CD14-positive monocyte (primary cell): ENCODE results near the gene TMEM115. TPM values are rescaled to one million over a fixed set of nuclear protein-coding genes. Genes with fewer than 3 reads are reported as not detected.

Experiments used
- DNase-seq, 3 donors: peaks; one replicate each; pipeline ENCODE4 v3.0.0-alpha.2; 2011 to 2022
- H2AFZ ChIP-seq: 2 replicates; pipeline ENCODE4 v1.6.0; 2012; ENCODE audit warnings: mild to moderate bottlenecking, low read depth, low read length, inconsistent platforms; ENCODE audit not compliant: insufficient read depth, poor library complexity, severe bottlenecking
- H3K27ac ChIP-seq, 2 donors: 1 replicate in 1 of 2; 2 replicates in 1 of 2; pipeline ENCODE4 v1.5.1; 2012 to 2013; ENCODE audit warnings: low read length in 2 of 2, control low read depth in 1 of 2, inconsistent platforms in 1 of 2, low read depth in 1 of 2, mild to moderate bottlenecking in 1 of 2
- H3K27me3 ChIP-seq, 2 donors: one replicate each; pipeline versions ENCODE4 v1.6.0 to v1.6.1; 2011 to 2013; ENCODE audit warnings: low read length in 2 of 2; ENCODE audit not compliant: control insufficient read depth in 2 of 2, insufficient read depth in 2 of 2
- H3K36me3 ChIP-seq, 2 donors: replicated peaks in 1 of 2; 1 replicate in 1 of 2; 2 replicates in 1 of 2; pipeline versions ENCODE4 v1.5.1 to v1.6.1; 2012 to 2013; ENCODE audit warnings: low read length in 2 of 2, control low read depth in 1 of 2, inconsistent platforms in 1 of 2, mild to moderate bottlenecking in 1 of 2; ENCODE audit not compliant: insufficient read depth in 2 of 2, control insufficient read depth in 1 of 2
- H3K4me1 ChIP-seq, 2 donors: 1 replicate in 1 of 2; 2 replicates in 1 of 2; pipeline versions ENCODE4 v1.5.1 to v1.6.1; 2012 to 2013; ENCODE audit warnings: low read length in 2 of 2, control low read depth in 1 of 2, inconsistent platforms in 1 of 2, mild to moderate bottlenecking in 1 of 2, moderate library complexity in 1 of 2; ENCODE audit not compliant: insufficient read depth in 2 of 2, control insufficient read depth in 1 of 2
- H3K4me2 ChIP-seq: replicated peaks from 2 replicates; pipeline ENCODE3; 2012; ENCODE audit warnings: low read length, moderate library complexity, mild to moderate bottlenecking; ENCODE audit not compliant: poor library complexity, severe bottlenecking; ENCODE audit errors: extremely low read depth
- H3K4me3 ChIP-seq, 3 experiments: fragments of 200-600 bp in 1 of 3; sonication (generic) in 1 of 3; replicated peaks in 1 of 3; 1 replicate in 2 of 3; 2 replicates in 1 of 3; pipeline ENCODE4 v1.5.1; 2011 to 2013; ENCODE audit warnings: low read length in 3 of 3, mild to moderate bottlenecking in 3 of 3, control low read depth in 2 of 3, low read depth in 2 of 3, inconsistent platforms in 1 of 3, moderate library complexity in 1 of 3
- H3K79me2 ChIP-seq: 2 replicates; pipeline ENCODE4 v1.6.0; 2012; ENCODE audit warnings: mild to moderate bottlenecking, control low read depth, inconsistent platforms, low read length, moderate library complexity; ENCODE audit not compliant: insufficient read depth
- H3K9ac ChIP-seq: 2 replicates; pipeline ENCODE4 v1.6.0; 2017; ENCODE audit warnings: low read length, mild to moderate bottlenecking; ENCODE audit not compliant: insufficient read depth, poor library complexity, severe bottlenecking
- H3K9me3 ChIP-seq, 2 donors: replicated peaks in 1 of 2; 1 replicate in 1 of 2; 2 replicates in 1 of 2; pipeline versions ENCODE4 v1.5.1 to v1.6.1; 2012 to 2013; ENCODE audit warnings: low read length in 2 of 2, control low read depth in 1 of 2; ENCODE audit not compliant: control insufficient read depth in 1 of 2, insufficient read depth in 1 of 2
- H4K20me1 ChIP-seq: 2 replicates; pipeline ENCODE4 v1.6.0; 2012; ENCODE audit warnings: mild to moderate bottlenecking, low read length, control low read depth, moderate library complexity; ENCODE audit not compliant: insufficient read depth
- H3K27ac Mint-ChIP-seq, 7 donors: one replicate each; pipeline ENCODE4 v1.8.0; 2020; ENCODE audit warnings: mild to moderate bottlenecking in 7 of 7, mixed read lengths in 7 of 7, moderate library complexity in 6 of 7, inconsistent platforms in 2 of 7
- H3K27me3 Mint-ChIP-seq, 3 donors: one replicate each; pipeline ENCODE4 v1.8.0; 2021 to 2022; ENCODE audit warnings: low read depth in 3 of 3, mild to moderate bottlenecking in 3 of 3, mixed read lengths in 3 of 3, moderate library complexity in 3 of 3, inconsistent platforms in 1 of 3
- H3K36me3 Mint-ChIP-seq, 2 donors: one replicate each; pipeline ENCODE4 v1.8.0; 2020; ENCODE audit warnings: mixed read lengths in 2 of 2, inconsistent platforms in 1 of 2, mild to moderate bottlenecking in 1 of 2
- H3K4me1 Mint-ChIP-seq: one replicate; pipeline ENCODE4 v1.8.0; 2020; ENCODE audit warnings: mild to moderate bottlenecking, mixed read lengths
- H3K4me3 Mint-ChIP-seq, 2 donors: one replicate each; pipeline ENCODE4 v1.8.0; 2020; ENCODE audit warnings: mild to moderate bottlenecking in 2 of 2, mixed read lengths in 2 of 2, moderate library complexity in 1 of 2
- H3K9me3 Mint-ChIP-seq, 7 donors: one replicate each; pipeline ENCODE4 v1.8.0; 2020 to 2022; ENCODE audit warnings: mixed read lengths in 7 of 7, mild to moderate bottlenecking in 6 of 7, moderate library complexity in 6 of 7, inconsistent platforms in 2 of 7
- WGBS: methylation state at CpG from one replicate; pipeline ENCODE4 v1.1.5; 2013; ENCODE audit warnings: missing lambda C conversion rate; ENCODE audit not compliant: insufficient coverage; 5-methylcytosine and 5-hydroxymethylcytosine counted together
- intact Hi-C, 2 donors: fragments of 100-400 bp; cut with micrococcal nuclease; formaldehyde crosslinking; loops; one replicate each; pipeline versions ENCODE4 v1.15.0 to v1.15.1; 2023
- polyA plus RNA-seq, 3 donors: library from polyadenylated mRNA; depleted of rRNA in 1 of 3; unstranded in 2 of 3; stranded (reverse) in 1 of 3; fragments of 300-500 nt in 2 of 3; fragments of >200 nt in 1 of 3; fragmentation: Illumina TruSeq in 2 of 3; gene quantifications; 1 replicate in 2 of 3; 2 replicates in 1 of 3; pipeline ENCODE4 v1.2.3, GENCODE V29; 2012 to 2021
- TF ChIP-seq, protein P1 (sequence below): fragments of 200-600 bp; IDR thresholded peaks from one replicate; pipeline ENCODE4 v1.8.0; 2022; ENCODE audit warnings: antibody characterized with exemption, mild to moderate bottlenecking

Gene TMEM115
- polyA plus RNA-seq, 3 donors, result 14.5 to 36.2 (median 32.9) TPM

DNA sequence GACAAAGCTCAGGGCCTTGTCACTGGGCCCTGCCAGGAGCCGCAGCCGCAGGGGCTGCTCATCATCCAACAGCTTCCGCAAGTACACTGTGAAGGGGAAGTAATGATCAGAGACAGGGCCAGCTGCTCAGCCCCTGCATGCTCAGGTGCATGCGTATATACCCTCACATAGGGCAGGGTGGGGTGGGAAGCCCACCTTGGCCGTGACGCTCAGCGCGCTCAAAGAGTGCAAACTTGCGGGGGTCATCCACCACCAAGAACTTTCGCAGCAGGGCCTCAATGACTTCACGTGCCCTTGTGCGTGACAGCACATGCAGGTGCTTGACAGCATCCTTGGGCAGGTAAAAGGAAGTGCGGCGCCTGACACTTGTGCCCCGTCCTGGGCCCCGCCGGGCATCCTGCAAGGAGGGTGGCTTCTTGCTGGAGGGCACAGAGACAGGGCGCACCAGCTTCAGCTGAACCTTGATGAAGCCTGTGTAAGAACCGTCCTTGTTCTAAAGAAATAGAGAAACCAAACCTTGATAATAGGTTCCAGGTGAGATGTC is 27.9 kb downstream of the TMEM115 start:
- Mint-ChIP-seq H3K27ac (no peak overlapping the region), H3K4me3 (no peak overlapping the region), H3K9me3 (no peaks in the 10 kb centered on the region), H3K36me3 (peaks cover 47 to 76% of the 10 kb centered on the region in 2 donors), H3K27me3 (peaks cover 0 to 1% (median 0%) of the 10 kb centered on the region in 3 donors), H3K4me1 (peaks cover 44% of the 10 kb centered on the region)
- H4K20me1 ChIP-seq, result peaks cover 88% of the 10 kb centered on the region
- no peak overlapping the region for H3K4me2 ChIP-seq
- no peak overlapping the region for H3K4me3 ChIP-seq
- WGBS, result 96% methylated on average over 12 of the region's 19 CpGs
- peaks cover 45 to 69% of the 10 kb centered on the region in 2 donors for H3K36me3 ChIP-seq
- intact Hi-C loops, result no loop called here
- H2AFZ ChIP-seq, result no peak overlapping the region
- TF ChIP-seq, protein P1, sequence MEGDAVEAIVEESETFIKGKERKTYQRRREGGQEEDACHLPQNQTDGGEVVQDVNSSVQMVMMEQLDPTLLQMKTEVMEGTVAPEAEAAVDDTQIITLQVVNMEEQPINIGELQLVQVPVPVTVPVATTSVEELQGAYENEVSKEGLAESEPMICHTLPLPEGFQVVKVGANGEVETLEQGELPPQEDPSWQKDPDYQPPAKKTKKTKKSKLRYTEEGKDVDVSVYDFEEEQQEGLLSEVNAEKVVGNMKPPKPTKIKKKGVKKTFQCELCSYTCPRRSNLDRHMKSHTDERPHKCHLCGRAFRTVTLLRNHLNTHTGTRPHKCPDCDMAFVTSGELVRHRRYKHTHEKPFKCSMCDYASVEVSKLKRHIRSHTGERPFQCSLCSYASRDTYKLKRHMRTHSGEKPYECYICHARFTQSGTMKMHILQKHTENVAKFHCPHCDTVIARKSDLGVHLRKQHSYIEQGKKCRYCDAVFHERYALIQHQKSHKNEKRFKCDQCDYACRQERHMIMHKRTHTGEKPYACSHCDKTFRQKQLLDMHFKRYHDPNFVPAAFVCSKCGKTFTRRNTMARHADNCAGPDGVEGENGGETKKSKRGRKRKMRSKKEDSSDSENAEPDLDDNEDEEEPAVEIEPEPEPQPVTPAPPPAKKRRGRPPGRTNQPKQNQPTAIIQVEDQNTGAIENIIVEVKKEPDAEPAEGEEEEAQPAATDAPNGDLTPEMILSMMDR, result no peak
- DNase-seq, result no peak
- peaks cover 77% of the 10 kb centered on the region for H3K79me2 ChIP-seq
- no peaks in the 10 kb centered on the region for H3K9me3 ChIP-seq
- H3K9ac ChIP-seq, result no peak overlapping the region
- no peaks in the 10 kb centered on the region for H3K27me3 ChIP-seq
- H3K27ac ChIP-seq, result peak overlapping the region in 1 of 2 donors; percentile 11
- peaks cover 45 to 52% of the 10 kb centered on the region in 2 donors for H3K4me1 ChIP-seq

DNA sequence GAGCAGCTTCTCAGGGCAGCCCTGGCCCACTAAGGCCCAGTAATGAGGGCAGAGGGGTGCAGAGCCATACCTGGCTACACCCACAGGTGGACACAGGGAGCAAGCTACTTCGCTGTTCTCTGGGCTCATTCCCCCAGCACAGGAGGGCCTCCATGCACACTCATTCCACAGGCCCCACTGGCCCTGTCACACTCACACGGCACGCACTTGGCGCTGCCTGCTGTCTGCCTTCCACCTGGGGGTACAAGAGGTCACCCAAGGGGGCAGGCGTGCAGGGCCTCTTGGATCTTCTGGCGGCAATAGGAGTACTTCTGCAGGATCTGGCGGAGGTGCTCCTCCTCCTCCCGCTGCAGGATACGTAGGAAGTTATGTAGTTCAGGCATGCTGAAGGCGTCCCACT is 29.0 kb downstream of the TMEM115 start:
- 97% methylated on average over 5 of the region's 10 CpGs for WGBS
- Histone ChIP-seq H4K20me1 (peaks cover 77% of the 10 kb centered on the region), H3K4me3 (no peak overlapping the region), H3K9me3 (no peaks in the 10 kb centered on the region), H3K27ac (peak overlapping the region in 1 of 2 donors; percentile 39), H3K79me2 (peaks cover 74% of the 10 kb centered on the region), H2AFZ (no peak overlapping the region), H3K27me3 (no peaks in the 10 kb centered on the region), H3K9ac (no peak overlapping the region), H3K36me3 (peaks cover 38 to 64% of the 10 kb centered on the region in 2 donors), H3K4me2 (no peak overlapping the region), H3K4me1 (peaks cover 46 to 50% of the 10 kb centered on the region in 2 donors)
- H3K27me3 Mint-ChIP-seq, result peaks cover 0 to 1% (median 0%) of the 10 kb centered on the region in 3 donors
- TF ChIP-seq, protein P1, result no peak
- peaks cover 45% of the 10 kb centered on the region for H3K4me1 Mint-ChIP-seq
- H3K4me3 Mint-ChIP-seq, result no peak overlapping the region
- intact Hi-C loops, result no loop called here
- DNase-seq, result no peak
- peak overlapping the region in 2 of 7 donors; percentile 25 to 70 for H3K27ac Mint-ChIP-seq
- no peaks in the 10 kb centered on the region for H3K9me3 Mint-ChIP-seq
- peaks cover 44 to 72% of the 10 kb centered on the region in 2 donors for H3K36me3 Mint-ChIP-seq
